DOHH2 (cell line): ENCODE results near the gene NUP85.

Experiments
- H3F3A ChIP-seq: fragments of 200-600 bp; sonication (generic), shearing (Covaris generic); 2 replicates; pipeline ENCODE4 v1.6.0; 2016; ENCODE audit warnings: antibody characterized with exemption, mild to moderate bottlenecking; ENCODE audit not compliant: control insufficient read depth, insufficient read depth
- H3K27ac ChIP-seq: fragments of 200-600 bp; sonication (generic); 2 replicates; pipeline ENCODE4 v1.5.1; 2014; ENCODE audit warnings: low read depth, mild to moderate bottlenecking, low read length, moderate library complexity
- H3K27me3 ChIP-seq: fragments of 200-600 bp; sonication (generic); 2 replicates; pipeline ENCODE4 v1.6.1; 2014; ENCODE audit warnings: mild to moderate bottlenecking, low read length, mixed read lengths; ENCODE audit not compliant: control insufficient read depth
- H3K36me3 ChIP-seq: fragments of 200-600 bp; sonication (generic); 2 replicates; pipeline ENCODE4 v1.6.1; 2014; ENCODE audit warnings: mild to moderate bottlenecking, low read length, moderate library complexity, mixed read lengths; ENCODE audit not compliant: control insufficient read depth
- H3K4me1 ChIP-seq: fragments of 200-600 bp; sonication (generic); 2 replicates; pipeline ENCODE4 v1.6.1; 2014; ENCODE audit warnings: mild to moderate bottlenecking, low read length, mixed read lengths; ENCODE audit not compliant: control insufficient read depth
- H3K4me2 ChIP-seq: fragments of 200-600 bp; sonication (generic); 2 replicates; pipeline ENCODE4 v1.6.0; 2014; ENCODE audit warnings: mild to moderate bottlenecking, low read length, moderate library complexity
- H3K4me3 ChIP-seq: fragments of 200-600 bp; sonication (generic); 2 replicates; pipeline ENCODE4 v1.5.1; 2014; ENCODE audit warnings: mild to moderate bottlenecking, low read length, mixed read lengths
- H3K79me2 ChIP-seq: fragments of 200-600 bp; sonication (generic); 2 replicates; pipeline ENCODE4 v1.6.1; 2014; ENCODE audit warnings: mild to moderate bottlenecking, low read length, mixed read lengths; ENCODE audit not compliant: control insufficient read depth
- H3K9me2 ChIP-seq: fragments of 200-600 bp; sonication (generic); replicated peaks from 2 replicates; pipeline ENCODE4 v1.6.1; 2014; ENCODE audit warnings: mild to moderate bottlenecking, low read length, mixed read lengths; ENCODE audit not compliant: control insufficient read depth
- H3K9me3 ChIP-seq: fragments of 200-600 bp; sonication (generic); 2 replicates; pipeline ENCODE4 v1.6.1; 2014; ENCODE audit warnings: antibody characterized with exemption, low read length, mixed read lengths; ENCODE audit not compliant: control insufficient read depth, insufficient read depth
- H4K20me1 ChIP-seq: fragments of 200-600 bp; sonication (generic); 2 replicates; pipeline ENCODE4 v1.6.0; 2014; ENCODE audit warnings: low read depth, mild to moderate bottlenecking, antibody characterized with exemption, low read length, moderate library complexity; ENCODE audit not compliant: control insufficient read depth, insufficient read depth
- CTCF ChIP-seq: fragments of 200-600 bp; sonication (generic); IDR thresholded peaks from one replicate; pipeline ENCODE4 v1.5.1; 2014; ENCODE audit warnings: antibody characterized with exemption, mild to moderate bottlenecking, low read depth, low read length; ENCODE audit not compliant: poor library complexity, severe bottlenecking
- EZH2phosphoT487 ChIP-seq: fragments of 200-600 bp; sonication (generic); IDR thresholded peaks from 2 replicates; pipeline ENCODE4 v1.6.1; 2017; ENCODE audit warnings: borderline replicate concordance, mild to moderate bottlenecking, antibody characterized with exemption, low read length, moderate library complexity, mixed read lengths

NUP85 gene

GRCh38 chr17:75231071-75231470 lies 25.6 kb downstream of the NUP85 start:
- Histone ChIP-seq H3K4me2 (no peak overlapping the region), H4K20me1 (no peaks in the 10 kb centered on the region), H3K36me3 (peaks cover 83% of the 10 kb centered on the region), H3F3A (peaks cover 6% of the 10 kb centered on the region; the same call in 1 of the 2 replicates), H3K9me2 (no peaks in the 10 kb centered on the region), H3K4me1 (no peaks in the 10 kb centered on the region), H3K27me3 (no peaks in the 10 kb centered on the region), H3K79me2 (no peaks in the 10 kb centered on the region), H3K27ac (no peak overlapping the region), H3K9me3 (no peaks in the 10 kb centered on the region), H3K4me3 (no peak overlapping the region)
- TF ChIP-seq CTCF, result no peak

DNA sequence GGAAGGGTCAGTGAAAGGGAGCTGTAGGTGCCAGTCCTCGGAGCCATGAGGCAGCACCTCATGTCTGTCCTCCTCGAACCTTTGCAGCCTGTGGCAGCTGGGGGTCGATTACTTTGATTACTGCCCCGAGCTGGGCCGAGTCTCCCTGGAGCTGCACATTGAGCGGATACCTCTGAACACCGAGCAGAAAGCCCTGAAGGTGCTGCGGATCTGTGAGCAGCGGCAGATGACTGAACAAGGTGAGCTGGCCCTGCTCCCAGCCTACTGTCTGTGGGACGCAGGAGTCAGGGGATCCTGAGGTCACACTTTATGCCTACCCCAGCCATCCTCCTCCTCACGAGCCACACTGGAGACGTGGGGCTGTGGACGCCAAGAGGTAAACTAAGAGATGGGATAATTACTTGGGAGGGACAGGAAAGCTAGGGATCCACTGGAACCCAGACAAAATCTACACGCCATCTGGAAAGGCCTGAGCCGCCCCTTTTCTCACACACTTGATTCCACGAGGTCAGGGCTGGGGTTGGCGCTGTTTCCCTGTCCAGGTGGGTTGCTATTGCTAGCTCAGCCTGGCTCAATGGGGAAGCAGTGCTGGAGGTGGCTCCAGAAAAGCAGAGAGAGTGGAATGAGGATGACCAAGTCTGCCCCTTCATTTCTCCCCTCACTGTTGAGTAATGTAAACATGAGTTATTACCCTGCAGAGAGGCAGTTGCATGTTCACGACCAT lies 26.4 kb downstream of the NUP85 start:
- Histone ChIP-seq H3K27ac (no peak overlapping the region), H3K4me3 (no peak overlapping the region), H3K36me3 (peaks cover 83% of the 10 kb centered on the region), H3K9me3 (no peaks in the 10 kb centered on the region), H3K4me2 (no peak overlapping the region), H3K27me3 (no peaks in the 10 kb centered on the region), H3F3A (peaks cover 6% of the 10 kb centered on the region; the same call in 1 of the 2 replicates), H3K9me2 (no peaks in the 10 kb centered on the region), H3K79me2 (no peaks in the 10 kb centered on the region), H3K4me1 (no peaks in the 10 kb centered on the region), H4K20me1 (no peaks in the 10 kb centered on the region)
- TF ChIP-seq CTCF (no peak), EZH2phosphoT487 (no peak)

GRCh38 chr17:75232786-75233185 lies 27.3 kb downstream of the NUP85 start:
- peaks cover 6% of the 10 kb centered on the region; the same call in 1 of the 2 replicates for H3F3A ChIP-seq
- no peaks in the 10 kb centered on the region for H3K4me1 ChIP-seq
- H3K27me3 ChIP-seq, result no peaks in the 10 kb centered on the region
- H3K27ac ChIP-seq, result no peak overlapping the region
- no peaks in the 10 kb centered on the region for H3K9me3 ChIP-seq
- no peak overlapping the region for H3K4me2 ChIP-seq
- H3K4me3 ChIP-seq, result no peak overlapping the region
- no peaks in the 10 kb centered on the region for H3K9me2 ChIP-seq
- H3K79me2 ChIP-seq, result no peaks in the 10 kb centered on the region
- no peaks in the 10 kb centered on the region for H4K20me1 ChIP-seq
- TF ChIP-seq EZH2phosphoT487 (no peak), CTCF (no peak)
- peaks cover 88% of the 10 kb centered on the region for H3K36me3 ChIP-seq
